BE2C (cell line): ENCODE results near the gene TRIP11. TPM values are rescaled to one million over a fixed set of nuclear protein-coding genes. Genes with fewer than 3 reads are reported as not detected.
"Not testable (repeated sequence)": the region's sequence is repeated elsewhere in the genome, so short reads cannot be mapped to it uniquely, and the experiment has no call there.

ENCODE experiments used
- DNase-seq: peaks from one replicate; pipeline ENCODE4 v3.0.0-alpha.2; 2020
- H3K27me3 ChIP-seq: fragments of 250-450 bp; sonication (Bioruptor Pico); 2 replicates; pipeline ENCODE4 v1.5.1; 2020; ENCODE audit warnings: mild to moderate bottlenecking
- H3K36me3 ChIP-seq: fragments of 250-450 bp; sonication (Bioruptor Pico); 2 replicates; pipeline ENCODE4 v1.5.1; 2020; ENCODE audit warnings: mild to moderate bottlenecking
- H3K4me1 ChIP-seq: fragments of 250-450 bp; sonication (Bioruptor Pico); 2 replicates; pipeline ENCODE4 v1.5.1; 2020
- H3K4me3 ChIP-seq: 2 replicates; pipeline ENCODE4 v1.5.1; 2011; ENCODE audit warnings: low read depth, low read length
- H3K9me3 ChIP-seq: fragments of 250-450 bp; sonication (Bioruptor Pico); 2 replicates; pipeline ENCODE4 v1.5.1; 2020
- CTCF ChIP-seq: IDR thresholded peaks from 2 replicates; pipeline ENCODE4 v1.5.1; 2012; ENCODE audit warnings: mild to moderate bottlenecking, low read depth, low read length
- polyA plus RNA-seq: library from polyadenylated mRNA; unstranded; fragments of >200 nt; gene quantifications from one replicate; pipeline ENCODE4 v1.2.1, GENCODE V29; 2012; ENCODE audit warnings: low read depth, missing spikeins; ENCODE audit not compliant: insufficient read length, insufficient read depth

Gene TRIP11
- polyA plus RNA-seq, result 20.7 TPM

GRCh38 chr14:92039719-92040430, at the start of gene TRIP11:
TRIP11 (minus strand) TSS chr14:92040059; CDS start chr14:92039685, 374 bp downstream.
- no peak for TF ChIP-seq CTCF
- no peaks in the 10 kb centered on the region for H3K27me3 ChIP-seq
- DNase-seq, result peak; percentile 94
- H3K4me3 ChIP-seq, result peak within 1 kb of the TSS; percentile 99
- H3K36me3 ChIP-seq, result peaks cover 12% of the 10 kb centered on the region
- no peaks in the 10 kb centered on the region for H3K9me3 ChIP-seq
- H3K4me1 ChIP-seq, result no peaks in the 10 kb centered on the region

DNA sequence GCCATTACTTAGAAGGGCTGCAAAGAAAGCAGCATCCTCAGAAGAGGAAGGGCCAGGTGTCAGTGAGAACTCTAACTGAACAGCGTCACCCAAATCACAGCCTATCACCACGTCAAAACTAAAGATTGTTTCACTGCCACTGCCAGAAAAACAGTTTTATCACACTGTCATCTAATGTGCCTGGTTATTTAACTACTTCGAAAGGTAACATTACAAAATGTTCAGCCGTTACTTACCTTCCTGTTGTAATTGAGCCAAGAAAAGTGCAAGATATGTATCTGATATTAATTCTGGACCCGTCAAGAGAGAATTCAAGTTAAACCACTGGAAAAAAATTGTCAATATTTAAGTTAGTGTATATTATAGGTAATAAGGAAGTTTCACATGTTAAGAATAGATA, 48.6 kb upstream of the TRIP11 start:
- Histone ChIP-seq H3K36me3 (peaks cover 6% of the 10 kb centered on the region), H3K9me3 (no peaks in the 10 kb centered on the region), H3K4me3 (no peak overlapping the region), H3K4me1 (no peaks in the 10 kb centered on the region), H3K27me3 (no peaks in the 10 kb centered on the region)
- DNase-seq, result no peak
- no peak for TF ChIP-seq CTCF

GRCh38 chr14:92074555-92074954, 34.7 kb upstream of the TRIP11 start:
- no peaks in the 10 kb centered on the region for H3K27me3 ChIP-seq
- no peak overlapping the region for H3K4me3 ChIP-seq
- peaks cover 7% of the 10 kb centered on the region for H3K36me3 ChIP-seq
- DNase-seq, result no peak
- TF ChIP-seq CTCF, result no peak
- no peaks in the 10 kb centered on the region for H3K9me3 ChIP-seq
- no peaks in the 10 kb centered on the region for H3K4me1 ChIP-seq

- no peak for TF ChIP-seq CTCF
- Histone ChIP-seq H3K4me3 (no peak overlapping the region), H3K36me3 (no peaks in the 10 kb centered on the region), H3K4me1 (no peaks in the 10 kb centered on the region), H3K27me3 (no peaks in the 10 kb centered on the region), H3K9me3 (no peaks in the 10 kb centered on the region)
- no peak for DNase-seq
Measured at GRCh38 chr14:92058006-92058917, 18.4 kb upstream of the TRIP11 start.

DNA sequence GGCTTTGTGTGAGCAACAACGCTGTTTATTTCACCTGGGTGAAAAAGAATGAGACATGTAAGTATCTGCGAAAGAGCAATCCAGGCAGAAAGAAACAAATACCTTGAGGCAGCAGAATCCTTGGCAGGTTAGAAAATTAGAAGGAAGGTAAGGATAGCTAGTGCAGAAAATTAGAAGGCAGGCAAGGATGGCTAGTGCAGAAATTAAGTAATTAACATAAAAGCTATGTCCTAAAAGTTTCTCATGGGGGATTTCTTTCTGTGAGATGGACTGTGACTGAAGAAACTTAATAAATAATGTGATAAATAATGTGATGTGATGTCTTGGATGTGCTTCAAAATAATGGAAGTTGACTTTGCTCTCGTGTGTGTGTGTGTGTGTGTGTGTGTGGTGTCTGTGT, 9.9 kb upstream of the TRIP11 start:
- Histone ChIP-seq H3K4me3 (no peak overlapping the region), H3K4me1 (no peaks in the 10 kb centered on the region), H3K36me3 (no peaks in the 10 kb centered on the region), H3K9me3 (no peaks in the 10 kb centered on the region), H3K27me3 (no peaks in the 10 kb centered on the region)
- no peak for DNase-seq
- TF ChIP-seq CTCF, result no peak

DNA sequence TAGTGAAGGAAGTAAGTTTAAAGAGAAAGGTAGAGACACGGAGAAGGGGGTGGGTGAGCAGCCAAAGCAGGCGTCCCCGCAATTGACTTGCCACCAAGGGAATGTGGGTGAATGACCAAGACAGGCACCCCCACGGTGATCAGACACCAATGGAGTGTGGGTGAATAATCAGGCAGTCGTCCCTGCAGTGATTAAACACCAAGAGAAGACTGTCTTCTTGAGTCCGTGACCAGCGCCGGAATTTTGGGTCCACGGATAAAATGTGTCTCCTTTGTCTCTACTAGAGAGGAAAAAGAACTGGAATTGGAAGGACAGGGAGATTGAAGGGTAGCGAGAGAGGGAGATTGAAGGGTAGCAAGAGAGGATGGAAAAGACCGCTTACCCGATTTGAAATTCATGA, 9.4 kb upstream of the TRIP11 start:
- DNase-seq, H3K4me1 ChIP-seq, H3K9me3 ChIP-seq, H3K27me3 ChIP-seq, H3K4me3 ChIP-seq, H3K36me3 ChIP-seq: not testable (repeated sequence)

GRCh38 chr14:92045904-92046303, 6.0 kb upstream of the TRIP11 start:
- H3K4me1 ChIP-seq, H3K36me3 ChIP-seq, H3K9me3 ChIP-seq, DNase-seq, H3K27me3 ChIP-seq, H3K4me3 ChIP-seq: not testable (repeated sequence)

DNA sequence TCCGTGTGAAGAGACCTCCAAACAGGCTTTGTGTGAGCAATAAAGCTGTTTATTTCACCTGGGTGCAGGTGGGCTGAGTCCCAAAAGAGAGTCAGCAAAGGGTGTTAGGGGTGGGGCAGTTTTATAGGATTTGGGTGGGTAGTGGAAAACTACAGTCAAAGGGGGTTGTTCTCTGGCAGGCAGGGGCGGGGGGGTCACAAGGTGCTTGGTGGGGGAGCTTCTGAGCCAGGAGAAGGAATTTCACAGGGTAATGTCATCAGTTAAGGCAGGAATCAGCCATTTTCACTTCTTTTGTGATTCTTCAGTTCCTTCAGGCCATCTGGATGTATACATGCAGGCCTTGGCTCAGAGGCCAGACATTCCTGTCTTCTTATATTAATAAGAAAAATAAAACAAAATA, 1.9 kb upstream of the TRIP11 start:
- DNase-seq, H3K4me3 ChIP-seq, H3K4me1 ChIP-seq, H3K27me3 ChIP-seq, H3K9me3 ChIP-seq: not testable (repeated sequence)
- peaks cover 12% of the 10 kb centered on the region for H3K36me3 ChIP-seq
